Uterus (tissue), 4 donors: Measurements from ENCODE around the gene PPL. TPM values are rescaled to one million over a fixed set of nuclear protein-coding genes. Genes with fewer than 3 reads are reported as not detected.

Experiments used
- DNase-seq, 2 donors: peaks; one replicate each; pipeline ENCODE4 v3.0.0-alpha.2; 2019 to 2020
- H3K27ac ChIP-seq, 2 donors: fragments of 200-600 bp; sonication (generic); 1 replicate in 1 of 2; 2 replicates in 1 of 2; pipeline ENCODE4 v1.5.1; 2016 to 2018
- H3K27me3 ChIP-seq, 2 donors: fragments of 200-600 bp; sonication (generic); one replicate each; pipeline ENCODE4 v1.5.1; 2018 to 2019; ENCODE audit warnings: control low read depth in 1 of 2
- H3K36me3 ChIP-seq, 2 donors: fragments of 200-600 bp; sonication (generic); one replicate each; pipeline ENCODE4 v1.5.1; 2019; ENCODE audit warnings: control low read depth in 1 of 2
- H3K4me1 ChIP-seq, 2 donors: fragments of 200-600 bp; sonication (generic); one replicate each; pipeline ENCODE4 v1.5.1; 2018 to 2019; ENCODE audit warnings: control low read depth in 1 of 2
- H3K4me3 ChIP-seq, 2 donors: fragments of 200-600 bp; sonication (generic); 1 replicate in 1 of 2; 2 replicates in 1 of 2; pipeline ENCODE4 v1.5.1; 2018 to 2019; ENCODE audit warnings: mild to moderate bottlenecking in 1 of 2
- H3K9me3 ChIP-seq, 2 donors: fragments of 200-600 bp; sonication (generic); one replicate each; pipeline ENCODE4 v1.5.1; 2019; ENCODE audit warnings: control low read depth in 1 of 2
- POLR2A ChIP-seq, 2 donors: fragments of 450-650 bp; IDR thresholded peaks; one replicate each; pipeline ENCODE4 v1.6.1; 2016; ENCODE audit warnings: antibody characterized with exemption in 2 of 2, mild to moderate bottlenecking in 1 of 2, moderate library complexity in 1 of 2
- intact Hi-C: fragments of 100-400 bp; cut with DNase I; formaldehyde crosslinking; loops from one replicate; pipeline ENCODE4 v1.15.1; 2023; ENCODE audit warnings: low total_unique reads
- total RNA-seq, 4 donors: library from RNA; depleted of rRNA in 3 of 4; stranded (reverse); fragments of >200 nt in 3 of 4; gene quantifications; one replicate each; pipeline versions ENCODE4 v1.1.0 to v1.2.4, GENCODE V29; 2014 to 2023
- TF ChIP-seq, protein P1 (sequence below), 4 experiments: fragments of 200-600 bp in 2 of 4; fragments of 450-650 bp in 2 of 4; sonication (generic) in 2 of 4; IDR thresholded peaks; one replicate each; pipeline ENCODE4 v1.5.1; 2016 to 2019; ENCODE audit warnings: antibody characterized with exemption in 4 of 4, mild to moderate bottlenecking in 2 of 4, moderate library complexity in 1 of 4
- donor health status: DM: yes; HTN: yes; CAD: no.

PPL gene
- total RNA-seq, 4 donors from 2014 or later = 8.7 to 39.6 (median 15.2) TPM

DNA sequence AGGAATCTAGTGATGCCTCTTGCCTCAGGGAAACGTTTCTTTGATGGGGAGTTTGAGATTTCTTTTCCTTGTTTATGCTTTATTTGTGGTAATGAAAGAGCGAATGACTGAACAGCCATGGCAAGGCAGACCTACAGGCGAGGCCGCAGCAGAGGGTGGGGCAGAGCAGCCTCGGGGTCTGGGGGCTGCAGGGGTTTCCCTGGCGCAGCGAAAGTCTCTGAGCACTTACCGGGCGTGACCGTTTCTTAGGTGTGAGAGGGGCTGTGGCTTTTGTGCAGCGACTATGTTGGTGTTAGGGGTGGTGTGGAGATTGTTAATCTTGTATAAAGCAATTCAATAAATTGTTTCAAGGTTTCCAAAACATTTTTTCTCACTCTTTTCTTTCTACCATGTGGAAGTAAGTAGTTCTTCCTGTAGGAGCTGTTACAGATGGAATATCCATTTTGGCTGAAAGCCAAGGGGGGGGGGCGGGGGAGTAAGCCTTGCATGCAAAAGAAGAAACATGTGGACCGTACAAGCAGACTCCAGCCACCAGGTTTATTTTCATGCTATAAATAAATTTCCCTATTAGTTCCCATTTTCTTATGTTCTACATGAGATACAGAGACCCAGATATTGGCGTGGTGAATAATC is 54.8 kb downstream of the PPL start:
- Histone ChIP-seq H3K9me3 (no peaks in the 10 kb centered on the region), H3K27ac (no peak overlapping the region), H3K4me3 (no peak overlapping the region), H3K27me3 (no peaks in the 10 kb centered on the region), H3K4me1 (no peaks in the 10 kb centered on the region), H3K36me3 (no peaks in the 10 kb centered on the region)
- TF ChIP-seq, protein P1, sequence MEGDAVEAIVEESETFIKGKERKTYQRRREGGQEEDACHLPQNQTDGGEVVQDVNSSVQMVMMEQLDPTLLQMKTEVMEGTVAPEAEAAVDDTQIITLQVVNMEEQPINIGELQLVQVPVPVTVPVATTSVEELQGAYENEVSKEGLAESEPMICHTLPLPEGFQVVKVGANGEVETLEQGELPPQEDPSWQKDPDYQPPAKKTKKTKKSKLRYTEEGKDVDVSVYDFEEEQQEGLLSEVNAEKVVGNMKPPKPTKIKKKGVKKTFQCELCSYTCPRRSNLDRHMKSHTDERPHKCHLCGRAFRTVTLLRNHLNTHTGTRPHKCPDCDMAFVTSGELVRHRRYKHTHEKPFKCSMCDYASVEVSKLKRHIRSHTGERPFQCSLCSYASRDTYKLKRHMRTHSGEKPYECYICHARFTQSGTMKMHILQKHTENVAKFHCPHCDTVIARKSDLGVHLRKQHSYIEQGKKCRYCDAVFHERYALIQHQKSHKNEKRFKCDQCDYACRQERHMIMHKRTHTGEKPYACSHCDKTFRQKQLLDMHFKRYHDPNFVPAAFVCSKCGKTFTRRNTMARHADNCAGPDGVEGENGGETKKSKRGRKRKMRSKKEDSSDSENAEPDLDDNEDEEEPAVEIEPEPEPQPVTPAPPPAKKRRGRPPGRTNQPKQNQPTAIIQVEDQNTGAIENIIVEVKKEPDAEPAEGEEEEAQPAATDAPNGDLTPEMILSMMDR (IDR thresholded peaks at IDR 0.05) = no peak
- no peak for TF ChIP-seq POLR2A (IDR thresholded peaks at IDR 0.05)
- DNase-seq = peak in 1 of 2 donors; percentile 38
- intact Hi-C loops = no loop called here

DNA sequence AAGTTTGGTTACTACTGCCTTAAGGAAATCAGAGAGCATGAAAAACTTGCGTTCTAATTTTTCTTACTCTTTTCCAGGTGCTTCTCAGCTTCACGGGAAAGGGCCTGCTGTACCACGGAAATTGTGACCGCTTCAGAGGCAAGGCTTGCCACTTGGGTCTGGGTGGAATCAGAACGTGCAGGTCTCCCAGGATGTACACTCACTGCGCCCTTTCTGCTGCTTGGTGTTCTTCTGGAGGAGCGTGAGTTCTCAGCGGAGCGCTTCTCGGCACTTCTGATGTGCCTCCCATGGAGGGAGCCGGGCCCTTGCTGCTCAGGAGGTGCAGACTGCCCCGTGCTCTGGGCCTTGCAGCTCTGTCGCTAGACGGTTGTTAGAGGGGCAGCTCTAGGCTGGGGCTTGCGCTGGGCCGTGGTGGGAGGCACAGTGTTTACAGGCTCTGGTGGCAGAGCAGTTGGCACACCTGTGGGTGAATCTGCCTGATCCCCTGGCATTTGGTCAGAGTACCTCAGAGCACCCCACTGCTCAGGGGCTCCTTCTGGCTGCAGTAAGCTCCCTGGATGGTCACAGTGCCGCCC is 56.9 kb downstream of the PPL start:
- Histone ChIP-seq H3K27me3 (no peaks in the 10 kb centered on the region), H3K9me3 (no peaks in the 10 kb centered on the region), H3K4me3 (no peak overlapping the region), H3K27ac (no peak overlapping the region), H3K4me1 (no peaks in the 10 kb centered on the region), H3K36me3 (no peaks in the 10 kb centered on the region)
- no peak for TF ChIP-seq POLR2A (IDR thresholded peaks at IDR 0.05)
- TF ChIP-seq, protein P1 (IDR thresholded peaks at IDR 0.05) = no peak
- intact Hi-C loops = no loop called here
- DNase-seq = no peak

DNA sequence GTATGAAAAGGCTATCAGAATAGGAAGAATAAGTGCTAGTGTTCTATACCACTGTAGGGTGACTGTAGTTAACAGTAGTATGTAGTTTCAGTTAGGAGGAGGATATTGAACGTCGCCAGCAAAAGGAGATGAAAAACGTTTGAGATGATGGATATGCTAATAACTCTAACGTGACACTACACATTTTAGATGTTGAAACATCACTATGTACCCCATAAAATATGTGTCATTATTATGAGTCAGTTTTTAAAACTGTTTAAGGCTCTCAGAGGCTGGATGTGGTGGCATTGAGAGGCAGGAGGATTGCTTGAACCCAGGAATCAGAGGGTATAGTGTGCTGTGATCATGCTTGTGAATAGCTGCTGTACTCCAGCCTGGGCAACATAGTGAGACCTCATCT is 57.9 kb downstream of the PPL start:
- H3K36me3 ChIP-seq = no peaks in the 10 kb centered on the region
- intact Hi-C loops = loop anchor here (10.0 kb wide), 1 partner anchor 1974 kb away; no protein-coding TSS in a partner anchor

DNA sequence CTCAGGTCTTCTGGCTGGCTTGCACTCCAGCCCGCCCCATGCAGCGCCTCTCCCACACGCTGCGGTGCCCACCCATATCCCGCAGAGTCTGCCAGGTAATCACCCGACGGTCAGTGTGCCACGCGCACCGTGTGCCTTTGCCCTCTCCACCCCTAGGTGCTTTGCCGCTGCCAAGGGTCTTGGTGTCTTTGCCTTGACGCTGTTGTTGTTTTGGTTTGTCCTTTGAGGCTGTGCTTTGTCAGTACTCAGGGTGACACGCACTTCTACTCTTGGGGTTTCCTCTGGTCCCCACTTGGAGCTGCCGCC is 59.6 kb downstream of the PPL start:
- H3K36me3 ChIP-seq = no peaks in the 10 kb centered on the region
- intact Hi-C loops = loop anchor here (10.0 kb wide), 1 partner anchor 1973 kb away; no protein-coding TSS in a partner anchor

More for the DNA sequence above, 57.9 kb downstream of the PPL start:
- no peak for DNase-seq
- Histone ChIP-seq H3K27me3 (no peaks in the 10 kb centered on the region), H3K9me3 (no peaks in the 10 kb centered on the region), H3K4me3 (no peak overlapping the region), H3K27ac (no peak overlapping the region), H3K4me1 (no peaks in the 10 kb centered on the region)
- TF ChIP-seq POLR2A (IDR thresholded peaks at IDR 0.05) = no peak
- TF ChIP-seq, protein P1 (IDR thresholded peaks at IDR 0.05) = no peak

More for the DNA sequence above, 59.6 kb downstream of the PPL start:
- no peaks in the 10 kb centered on the region for H3K9me3 ChIP-seq
- H3K27ac ChIP-seq = no peak overlapping the region
- TF ChIP-seq, protein P1 (IDR thresholded peaks at IDR 0.05) = no peak
- TF ChIP-seq POLR2A (IDR thresholded peaks at IDR 0.05) = no peak
- DNase-seq = no peak
- H3K27me3 ChIP-seq = no peaks in the 10 kb centered on the region
- H3K4me3 ChIP-seq = no peak overlapping the region
- H3K4me1 ChIP-seq = no peaks in the 10 kb centered on the region
